SU-DHL-6 (cell line): Measurements from ENCODE around the gene PDE1C.

Experiments used
- EZH2phosphoT487 ChIP-seq: fragments of 200-600 bp; sonication (generic), shearing (Covaris generic); conservative IDR thresholded peaks from 2 replicates; pipeline ENCODE4 v1.6.1; 2018; ENCODE audit warnings: mild to moderate bottlenecking, antibody characterized with exemption, low read length, moderate library complexity, mixed read lengths
- TF ChIP-seq, protein P1 (sequence below): fragments of 200-600 bp; sonication (generic); IDR thresholded peaks from one replicate; pipeline ENCODE4 v1.5.1; 2017; ENCODE audit warnings: antibody characterized with exemption, mild to moderate bottlenecking, low read length, moderate library complexity; ENCODE audit not compliant: insufficient read depth, poor library complexity, severe bottlenecking

DNA sequence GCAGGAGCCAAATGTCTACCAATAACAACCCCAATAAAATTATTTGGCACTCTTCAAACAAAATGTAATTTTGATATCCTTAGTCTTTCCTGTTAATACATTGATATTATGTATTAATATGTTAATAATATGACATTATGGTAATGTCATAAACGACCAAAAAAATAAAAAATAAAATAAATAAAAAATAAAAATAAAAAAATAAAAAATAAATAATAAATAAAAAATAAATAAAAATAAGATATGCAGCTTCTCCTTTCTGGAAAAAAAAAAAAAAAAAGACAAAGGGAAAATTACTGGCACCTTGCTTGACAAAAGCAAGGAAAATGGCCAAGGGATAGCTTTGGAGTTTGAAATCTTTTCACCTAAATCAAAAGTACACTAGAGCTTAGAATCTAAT, 214.7 kb downstream of the PDE1C start:
- TF ChIP-seq, protein P1, sequence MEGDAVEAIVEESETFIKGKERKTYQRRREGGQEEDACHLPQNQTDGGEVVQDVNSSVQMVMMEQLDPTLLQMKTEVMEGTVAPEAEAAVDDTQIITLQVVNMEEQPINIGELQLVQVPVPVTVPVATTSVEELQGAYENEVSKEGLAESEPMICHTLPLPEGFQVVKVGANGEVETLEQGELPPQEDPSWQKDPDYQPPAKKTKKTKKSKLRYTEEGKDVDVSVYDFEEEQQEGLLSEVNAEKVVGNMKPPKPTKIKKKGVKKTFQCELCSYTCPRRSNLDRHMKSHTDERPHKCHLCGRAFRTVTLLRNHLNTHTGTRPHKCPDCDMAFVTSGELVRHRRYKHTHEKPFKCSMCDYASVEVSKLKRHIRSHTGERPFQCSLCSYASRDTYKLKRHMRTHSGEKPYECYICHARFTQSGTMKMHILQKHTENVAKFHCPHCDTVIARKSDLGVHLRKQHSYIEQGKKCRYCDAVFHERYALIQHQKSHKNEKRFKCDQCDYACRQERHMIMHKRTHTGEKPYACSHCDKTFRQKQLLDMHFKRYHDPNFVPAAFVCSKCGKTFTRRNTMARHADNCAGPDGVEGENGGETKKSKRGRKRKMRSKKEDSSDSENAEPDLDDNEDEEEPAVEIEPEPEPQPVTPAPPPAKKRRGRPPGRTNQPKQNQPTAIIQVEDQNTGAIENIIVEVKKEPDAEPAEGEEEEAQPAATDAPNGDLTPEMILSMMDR, result no peak
- TF ChIP-seq EZH2phosphoT487, result no peak
